Measurements from ENCODE around the gene LRRC75B. TPM values are rescaled to one million over a fixed set of nuclear protein-coding genes. Genes with fewer than 3 reads are reported as not detected.

The LRRC75B gene
- total RNA-seq, 1 experiment from 2014 or later: 4.1 TPM

DNA sequence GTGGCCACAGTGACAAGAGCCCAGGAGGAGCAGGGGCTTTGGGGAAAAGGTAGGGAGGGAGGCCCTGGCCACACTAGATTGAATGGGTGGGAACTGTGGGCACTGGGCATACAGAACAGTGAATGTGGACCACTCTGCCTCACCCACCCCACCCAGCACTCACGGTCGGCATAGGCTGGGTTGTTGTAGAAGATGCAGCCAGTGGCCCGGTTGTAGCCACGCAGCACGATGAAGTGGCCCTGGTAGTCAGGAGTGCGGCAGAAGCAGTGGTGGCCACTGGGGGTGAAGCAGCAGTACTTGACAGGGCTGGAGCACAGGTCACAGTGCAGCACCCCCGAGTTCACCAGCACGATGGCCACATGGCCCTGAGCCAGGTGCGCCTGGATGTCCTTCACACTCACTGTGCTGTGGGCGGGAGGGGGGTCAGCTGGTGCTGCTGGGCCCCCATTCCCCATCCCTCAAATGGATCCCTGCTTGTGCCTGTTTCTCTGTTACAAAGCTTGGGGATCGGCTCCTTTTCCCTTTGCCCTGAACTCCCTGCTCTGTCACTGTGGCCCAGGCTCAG lies 49.1 kb downstream of the LRRC75B start:
- no peak for DNase-seq (ENCODE audit: low read depth, low spot score)
- in situ Hi-C loops (cut with HindIII; ENCODE audit: low pct_unique_long_range_greater_than_20kb, low sequenced_read_pairs): no loop called here
- ATAC-seq: no peak; the same call in 1 of the 2 replicates
- BruUV-seq (replicated peaks): no TSS peak
- Histone ChIP-seq H3K27me3 (ENCODE audit: control insufficient read depth, insufficient read depth, low read length) (no peaks in the 10 kb centered on the region), H3K4me1 (ENCODE audit: control insufficient read depth, insufficient read depth, low read length) (no peaks in the 10 kb centered on the region), H3K27ac (ENCODE audit: low read length) (no peak overlapping the region), H3K4me3 (ENCODE audit: low read depth in 2 of 2, low read length in 2 of 2) (no peak overlapping the region), H3K36me3 (ENCODE audit: control insufficient read depth, insufficient read depth, low read length) (no peaks in the 10 kb centered on the region), H3K9me3 (ENCODE audit: control insufficient read depth, insufficient read depth, low read depth, low read length) (no peaks in the 10 kb centered on the region)
- TF ChIP-seq SIN3A (IDR thresholded peaks at IDR 0.05; ENCODE audit: borderline replicate concordance, insufficient read depth, low read depth, low read length): no peak
- TF ChIP-seq, protein P1, sequence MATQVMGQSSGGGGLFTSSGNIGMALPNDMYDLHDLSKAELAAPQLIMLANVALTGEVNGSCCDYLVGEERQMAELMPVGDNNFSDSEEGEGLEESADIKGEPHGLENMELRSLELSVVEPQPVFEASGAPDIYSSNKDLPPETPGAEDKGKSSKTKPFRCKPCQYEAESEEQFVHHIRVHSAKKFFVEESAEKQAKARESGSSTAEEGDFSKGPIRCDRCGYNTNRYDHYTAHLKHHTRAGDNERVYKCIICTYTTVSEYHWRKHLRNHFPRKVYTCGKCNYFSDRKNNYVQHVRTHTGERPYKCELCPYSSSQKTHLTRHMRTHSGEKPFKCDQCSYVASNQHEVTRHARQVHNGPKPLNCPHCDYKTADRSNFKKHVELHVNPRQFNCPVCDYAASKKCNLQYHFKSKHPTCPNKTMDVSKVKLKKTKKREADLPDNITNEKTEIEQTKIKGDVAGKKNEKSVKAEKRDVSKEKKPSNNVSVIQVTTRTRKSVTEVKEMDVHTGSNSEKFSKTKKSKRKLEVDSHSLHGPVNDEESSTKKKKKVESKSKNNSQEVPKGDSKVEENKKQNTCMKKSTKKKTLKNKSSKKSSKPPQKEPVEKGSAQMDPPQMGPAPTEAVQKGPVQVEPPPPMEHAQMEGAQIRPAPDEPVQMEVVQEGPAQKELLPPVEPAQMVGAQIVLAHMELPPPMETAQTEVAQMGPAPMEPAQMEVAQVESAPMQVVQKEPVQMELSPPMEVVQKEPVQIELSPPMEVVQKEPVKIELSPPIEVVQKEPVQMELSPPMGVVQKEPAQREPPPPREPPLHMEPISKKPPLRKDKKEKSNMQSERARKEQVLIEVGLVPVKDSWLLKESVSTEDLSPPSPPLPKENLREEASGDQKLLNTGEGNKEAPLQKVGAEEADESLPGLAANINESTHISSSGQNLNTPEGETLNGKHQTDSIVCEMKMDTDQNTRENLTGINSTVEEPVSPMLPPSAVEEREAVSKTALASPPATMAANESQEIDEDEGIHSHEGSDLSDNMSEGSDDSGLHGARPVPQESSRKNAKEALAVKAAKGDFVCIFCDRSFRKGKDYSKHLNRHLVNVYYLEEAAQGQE (IDR thresholded peaks at IDR 0.05; ENCODE audit: insufficient read depth in 1 of 2, low read depth in 2 of 2, low read length in 1 of 2): no peak
- no peak for TF ChIP-seq POLR2AphosphoS5 (IDR thresholded peaks at IDR 0.05; ENCODE audit: low read depth, low read length)
- no peak for TF ChIP-seq TCF7L2 (IDR thresholded peaks at IDR 0.05; ENCODE audit: low read depth, low read length)
- TF ChIP-seq CTCF (IDR thresholded peaks at IDR 0.05): no peak
- intact Hi-C loops (cut with micrococcal nuclease; ENCODE audit: unreplicated experiment): no loop called here
- ChIA-PET POLR2A (no interaction called here), CTCF (no interaction called here)

- TF ChIP-seq POLR2AphosphoS5 (IDR thresholded peaks at IDR 0.05; ENCODE audit: low read depth, low read length) (no peak), TCF7L2 (IDR thresholded peaks at IDR 0.05; ENCODE audit: low read depth, low read length) (no peak), CTCF (IDR thresholded peaks at IDR 0.05) (no peak), SIN3A (IDR thresholded peaks at IDR 0.05; ENCODE audit: borderline replicate concordance, insufficient read depth, low read depth, low read length) (no peak)
- TF ChIP-seq, protein P1 (IDR thresholded peaks at IDR 0.05; ENCODE audit: insufficient read depth in 1 of 2, low read depth in 2 of 2, low read length in 1 of 2): no peak
- Histone ChIP-seq H3K36me3 (ENCODE audit: control insufficient read depth, insufficient read depth, low read length) (no peaks in the 10 kb centered on the region), H3K27ac (ENCODE audit: low read length) (no peak overlapping the region), H3K4me1 (ENCODE audit: control insufficient read depth, insufficient read depth, low read length) (no peaks in the 10 kb centered on the region), H3K27me3 (ENCODE audit: control insufficient read depth, insufficient read depth, low read length) (no peaks in the 10 kb centered on the region), H3K4me3 (ENCODE audit: low read depth in 2 of 2, low read length in 2 of 2) (no peak overlapping the region), H3K9me3 (ENCODE audit: control insufficient read depth, insufficient read depth, low read depth, low read length) (no peaks in the 10 kb centered on the region)
- POLR2A ChIA-PET: interaction anchor here (0.6 kb wide), 1 partner anchor 13 kb away, joined by 3 read pairs; no protein-coding TSS in a partner anchor
- in situ Hi-C loops (cut with HindIII; ENCODE audit: low pct_unique_long_range_greater_than_20kb, low sequenced_read_pairs) (no loop called here), intact Hi-C loops (cut with micrococcal nuclease; ENCODE audit: unreplicated experiment) (no loop called here)
- no TSS peak for BruUV-seq (replicated peaks)
- DNase-seq (ENCODE audit: low read depth, low spot score) (no peak), ATAC-seq (no peak)
- CTCF ChIA-PET: no interaction called here
Observed at GRCh38 chr22:24543185-24543601, 49.7 kb downstream of the LRRC75B start.

All from Panc1 (cell line).